Endothelial cell of umbilical vein (primary cell): ENCODE data around the gene ACMSD. TPM values are rescaled to one million over a fixed set of nuclear protein-coding genes. Genes with fewer than 3 reads are reported as not detected.

ENCODE experiments used
- Bru-seq: library from RNA; stranded (reverse); fragments of 400-500 nt; gene quantifications from one replicate; lab custom pipeline; 2021; lab: Mats Ljungman, UMichigan
- BruChase-seq, 2 experiments: library from RNA; stranded (reverse); fragments of 400-500 nt; gene quantifications; one replicate each; lab custom pipeline; 2021; lab: Mats Ljungman, UMichigan
- BruUV-seq: library from RNA; stranded (reverse); fragments of 400-500 nt; replicated peaks from 2 replicates; lab custom pipeline; 2021; lab: Mats Ljungman, UMichigan
- CTCF ChIA-PET: fragments of 300-600, 350-600 bp; sonication (Branson Sonifier 250); formaldehyde crosslinking; loops from one replicate; lab custom pipeline; 2021; ENCODE audit warnings: antibody characterized with exemption, inconsistent platforms; lab: Charles Lee
- POLR2A ChIA-PET: fragments of 300-600, 350-600 bp; sonication (Branson Sonifier 250); formaldehyde crosslinking; loops from one replicate; lab custom pipeline; 2021; ENCODE audit warnings: antibody characterized with exemption, inconsistent platforms; lab: Charles Lee
- DNase-seq: peaks from one replicate; pipeline ENCODE4 v3.0.0-alpha.2; 2011; ENCODE audit warnings: low read depth, low spot score
- FAIRE-seq: peaks from 2 replicates; lab custom pipeline; 2011; peaks lifted over from hg19 to GRCh38; lab: Jason Lieb, UNC
- H2AFZ ChIP-seq: 2 replicates; pipeline ENCODE4 v1.6.0; 2012; ENCODE audit warnings: low read depth, low read length, control low read depth, inconsistent platforms
- H3K27ac ChIP-seq: 2 replicates; pipeline ENCODE4 v1.5.1; 2011; ENCODE audit warnings: low read depth, mild to moderate bottlenecking, control low read depth, low read length, moderate library complexity; ENCODE audit not compliant: insufficient read depth
- H3K27me3 ChIP-seq, 2 experiments: 2 replicates each; pipeline versions ENCODE4 v1.6.0 to v1.6.1; 2011; ENCODE audit warnings: low read length in 2 of 2, mixed read lengths in 1 of 2; ENCODE audit not compliant: control insufficient read depth in 2 of 2, insufficient read depth in 2 of 2
- H3K36me3 ChIP-seq, 2 experiments: 2 replicates in 1 of 2; 3 replicates in 1 of 2; pipeline ENCODE4 v1.5.1; 2011; ENCODE audit warnings: low read length in 2 of 2, mild to moderate bottlenecking in 1 of 2, moderate library complexity in 1 of 2; ENCODE audit not compliant: control insufficient read depth in 2 of 2, insufficient read depth in 2 of 2; ENCODE audit errors: extremely low read depth in 1 of 2
- H3K4me1 ChIP-seq: 3 replicates; pipeline ENCODE4 v1.5.1; 2011; ENCODE audit warnings: mild to moderate bottlenecking, low read length; ENCODE audit not compliant: control insufficient read depth, insufficient read depth; ENCODE audit errors: extremely low read depth
- H3K4me2 ChIP-seq: 2 replicates; pipeline ENCODE4 v1.6.1; 2011; ENCODE audit warnings: low read length, control low read depth, mixed read lengths; ENCODE audit not compliant: insufficient read depth
- H3K4me3 ChIP-seq, 3 experiments: fragments of 200-600 bp in 1 of 3; sonication (generic), shearing (Covaris generic) in 1 of 3; replicated peaks in 1 of 3; 2 replicates each; pipeline ENCODE4 v1.5.1; 2011 to 2016; ENCODE audit warnings: control low read depth in 3 of 3, low read length in 3 of 3, mild to moderate bottlenecking in 2 of 3, inconsistent platforms in 1 of 3, low read depth in 1 of 3, moderate library complexity in 1 of 3; ENCODE audit not compliant: insufficient read depth in 1 of 3
- H3K79me2 ChIP-seq: 2 replicates; pipeline ENCODE4 v1.6.0; 2012; ENCODE audit warnings: low read length, inconsistent platforms; ENCODE audit not compliant: control insufficient read depth, insufficient read depth
- H3K9ac ChIP-seq: replicated peaks from 2 replicates; pipeline ENCODE3; 2011; ENCODE audit warnings: low read length, control low read depth; ENCODE audit not compliant: insufficient read depth; ENCODE audit errors: extremely low read depth
- H3K9me1 ChIP-seq: replicated peaks from 3 replicates; pipeline ENCODE4 v1.6.0; 2011; ENCODE audit warnings: mild to moderate bottlenecking, low read length; ENCODE audit not compliant: control insufficient read depth, insufficient read depth; ENCODE audit errors: extremely low read depth
- H3K9me3 ChIP-seq: replicated peaks from 2 replicates; pipeline ENCODE4 v1.5.1; 2012; ENCODE audit warnings: low read length, inconsistent platforms; ENCODE audit not compliant: control insufficient read depth, insufficient read depth
- H4K20me1 ChIP-seq: replicated peaks from 2 replicates; pipeline ENCODE3; 2011; ENCODE audit warnings: mild to moderate bottlenecking, low read length; ENCODE audit not compliant: control insufficient read depth, insufficient read depth; ENCODE audit errors: extremely low read depth
- EZH2 ChIP-seq: IDR thresholded peaks from 2 replicates; pipeline ENCODE4 v1.6.1; 2012; ENCODE audit warnings: borderline replicate concordance, low read depth, mild to moderate bottlenecking, moderate library complexity, low read length, inconsistent platforms; ENCODE audit not compliant: severe bottlenecking
- FOS ChIP-seq: IDR thresholded peaks from 2 replicates; pipeline ENCODE4 v1.6.1; 2011; ENCODE audit warnings: mild to moderate bottlenecking, low read length, moderate library complexity, borderline replicate concordance; ENCODE audit not compliant: insufficient read depth
- GATA2 ChIP-seq: IDR thresholded peaks from 2 replicates; pipeline ENCODE4 v1.7.0; 2011; ENCODE audit warnings: low read depth, mild to moderate bottlenecking, moderate library complexity, mixed read lengths, low read length; ENCODE audit not compliant: insufficient read length, insufficient read depth
- JUN ChIP-seq: IDR thresholded peaks from 2 replicates; pipeline ENCODE4 v1.6.1; 2011; ENCODE audit warnings: borderline replicate concordance, low read depth; ENCODE audit not compliant: insufficient read length, insufficient read depth
- MYC ChIP-seq: IDR thresholded peaks from one replicate; pipeline ENCODE4 v1.6.1; 2011; ENCODE audit warnings: mild to moderate bottlenecking, low read depth, low read length
- POLR2A ChIP-seq: IDR thresholded peaks from 2 replicates; pipeline ENCODE4 v1.6.1; 2012; ENCODE audit warnings: low read depth, mild to moderate bottlenecking, control low read depth, low read length
- POLR2AphosphoS5 ChIP-seq: IDR thresholded peaks from 2 replicates; pipeline ENCODE4 v1.6.1; 2012; ENCODE audit warnings: low read depth, mild to moderate bottlenecking, control low read depth, low read length, moderate library complexity; ENCODE audit not compliant: insufficient read depth
- dilution Hi-C: fragments of 300-500 bp; cut with MboI; formaldehyde crosslinking; loops from one replicate; pipeline ENCODE4 v1.15.0; 2019; ENCODE audit warnings: low sequenced_read_pairs; ENCODE audit not compliant: extremely low pct_ligation_motif_present
- intact Hi-C: fragments of 100-400 bp; cut with micrococcal nuclease; formaldehyde crosslinking; loops from one replicate; pipeline ENCODE4 v1.10.0; 2022
- long read RNA-seq: library from polyadenylated mRNA; stranded (forward); transcript quantifications from one replicate; pipeline ENCODE4 v2.0.0, GENCODE V29; 2021
- polyA minus RNA-seq, 3 experiments: library from RNA; depleted of rRNA, polyadenylated mRNA; stranded (reverse); fragments of >200 nt; gene quantifications; 1 replicate in 1 of 3; 2 replicates in 2 of 3; pipeline ENCODE4 v1.2.3, GENCODE V29; 2011
- polyA plus RNA-seq, 4 experiments: library from polyadenylated mRNA; depleted of rRNA in 3 of 4; stranded (reverse) in 3 of 4; unstranded in 1 of 4; fragments of >200 nt; gene quantifications; 2 replicates each; pipeline versions ENCODE4 v1.2.1 to v1.2.3, GENCODE V29; 2011 to 2012; ENCODE audit warnings: missing spikeins in 1 of 4
- total RNA-seq: library from RNA; stranded (reverse); gene quantifications from 2 replicates; pipeline ENCODE4 v1.2.3, GENCODE V29; 2021
- TF ChIP-seq, protein P1 (sequence below), 2 donors: IDR thresholded peaks; 1 replicate in 1 of 2; 2 replicates in 1 of 2; pipeline ENCODE4 v1.5.1; 2011; ENCODE audit warnings: low read length in 2 of 2, mild to moderate bottlenecking in 2 of 2, moderate library complexity in 2 of 2, control low read depth in 1 of 2, inconsistent platforms in 1 of 2, low read depth in 1 of 2; ENCODE audit not compliant: insufficient read depth in 1 of 2; ENCODE audit errors: extremely low read depth in 1 of 2
- TF ChIP-seq, protein P2 (sequence below): IDR thresholded peaks from 2 replicates; pipeline ENCODE4 v1.6.1; 2011; ENCODE audit not compliant: insufficient read depth, insufficient read length

ACMSD gene
- total RNA-seq: not detected in 2 replicates
- not detected in 2 replicates for polyA plus RNA-seq
- polyA plus RNA-seq (2011; cell fraction: cytosol; rRNA removed): not detected in 2 replicates
- polyA plus RNA-seq (2011; cell fraction: nucleus; rRNA removed): not detected in 2 replicates
- polyA plus RNA-seq (2012): not detected in 2 replicates
- not detected in 2 replicates for polyA minus RNA-seq
- not detected for polyA minus RNA-seq (2011; cell fraction: cytosol; rRNA and poly(A)+ RNA removed)
- not detected in 2 replicates for polyA minus RNA-seq (2011; cell fraction: nucleus; rRNA and poly(A)+ RNA removed)
- not detected for Bru-seq, nascent RNA
- not detected for BruChase-seq, experiment 1, labeled RNA remaining after a 6-hour chase
- not detected for BruChase-seq, experiment 2, labeled RNA remaining after a 2-hour chase
- long read RNA-seq, partial matches to known transcripts: 0 of 2 reads
- long read RNA-seq, other reads (novel, unspliced or antisense): 2 of 2 reads

DNA sequence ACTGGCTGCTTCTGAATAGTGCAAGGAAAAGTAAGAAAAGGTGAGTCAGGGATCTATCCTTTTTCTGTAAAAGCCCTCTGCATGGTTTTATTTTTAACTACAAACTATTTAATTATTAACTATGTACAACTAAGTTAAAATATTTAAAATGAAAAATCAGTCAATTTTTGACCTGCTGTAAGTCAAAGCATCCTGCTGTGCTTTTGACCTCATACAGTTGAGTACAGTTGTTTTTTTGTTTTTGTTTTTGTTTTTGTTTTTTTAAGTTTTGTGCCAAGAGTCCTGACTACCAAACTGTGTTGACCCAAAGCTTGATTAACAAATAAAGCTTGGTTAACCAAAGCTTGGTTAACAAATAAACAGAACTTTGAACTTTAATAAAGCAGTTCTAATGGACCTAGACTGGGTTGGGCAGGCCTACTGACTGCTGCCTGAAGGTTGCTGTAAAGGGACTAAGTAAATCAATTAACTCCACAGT lies at the start of gene ACMSD:
TSS of gene ACMSD (plus strand) at position 474 of the 478 bp plus-strand sequence. CDS start 67 bp downstream, outside the sequence.
- Histone ChIP-seq H3K27me3 (peaks cover 3 to 14% of the 10 kb centered on the region in 2 experiments), H3K4me2 (no peak within 1 kb of the TSS), H2AFZ (no peak within 1 kb of the TSS), H3K79me2 (no peaks in the 10 kb centered on the region), H3K36me3 (no peaks in the 10 kb centered on the region), H3K4me1 (no peaks in the 10 kb centered on the region), H3K9me3 (no peaks in the 10 kb centered on the region), H3K9ac (no peak within 1 kb of the TSS), H3K9me1 (no peaks in the 10 kb centered on the region), H4K20me1 (no peaks in the 10 kb centered on the region), H3K4me3 (no peak within 1 kb of the TSS), H3K27ac (no peak within 1 kb of the TSS)
- TF ChIP-seq POLR2A (no peak), MYC (no peak), JUN (no peak), FOS (no peak), GATA2 (no peak), POLR2AphosphoS5 (no peak), EZH2 (no peak)
- TF ChIP-seq, protein P1, sequence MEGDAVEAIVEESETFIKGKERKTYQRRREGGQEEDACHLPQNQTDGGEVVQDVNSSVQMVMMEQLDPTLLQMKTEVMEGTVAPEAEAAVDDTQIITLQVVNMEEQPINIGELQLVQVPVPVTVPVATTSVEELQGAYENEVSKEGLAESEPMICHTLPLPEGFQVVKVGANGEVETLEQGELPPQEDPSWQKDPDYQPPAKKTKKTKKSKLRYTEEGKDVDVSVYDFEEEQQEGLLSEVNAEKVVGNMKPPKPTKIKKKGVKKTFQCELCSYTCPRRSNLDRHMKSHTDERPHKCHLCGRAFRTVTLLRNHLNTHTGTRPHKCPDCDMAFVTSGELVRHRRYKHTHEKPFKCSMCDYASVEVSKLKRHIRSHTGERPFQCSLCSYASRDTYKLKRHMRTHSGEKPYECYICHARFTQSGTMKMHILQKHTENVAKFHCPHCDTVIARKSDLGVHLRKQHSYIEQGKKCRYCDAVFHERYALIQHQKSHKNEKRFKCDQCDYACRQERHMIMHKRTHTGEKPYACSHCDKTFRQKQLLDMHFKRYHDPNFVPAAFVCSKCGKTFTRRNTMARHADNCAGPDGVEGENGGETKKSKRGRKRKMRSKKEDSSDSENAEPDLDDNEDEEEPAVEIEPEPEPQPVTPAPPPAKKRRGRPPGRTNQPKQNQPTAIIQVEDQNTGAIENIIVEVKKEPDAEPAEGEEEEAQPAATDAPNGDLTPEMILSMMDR (IDR thresholded peaks at IDR 0.05; ENCODE audit: extremely low read depth in 1 of 2, insufficient read depth in 1 of 2, low read depth in 1 of 2, low read length in 2 of 2): no peak
- TF ChIP-seq, protein P2, sequence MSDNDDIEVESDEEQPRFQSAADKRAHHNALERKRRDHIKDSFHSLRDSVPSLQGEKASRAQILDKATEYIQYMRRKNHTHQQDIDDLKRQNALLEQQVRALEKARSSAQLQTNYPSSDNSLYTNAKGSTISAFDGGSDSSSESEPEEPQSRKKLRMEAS: no peak
- dilution Hi-C loops: no loop called here
- ChIA-PET CTCF (no interaction called here), POLR2A (no interaction called here)
- DNase-seq (no peak), FAIRE-seq (no peak)
- intact Hi-C loops: no loop called here
- BruUV-seq: no TSS peak
